Measurements from ENCODE around the gene ASF1A. TPM values are rescaled to one million over a fixed set of nuclear protein-coding genes. Genes with fewer than 3 reads are reported as not detected.

The ASF1A gene
- total and polyA plus RNA-seq, 2 of the 13 experiments (the other 11 are each of a cell fraction or from before 2014, with no cell fraction given): 14.5 to 49.9 TPM

DNA sequence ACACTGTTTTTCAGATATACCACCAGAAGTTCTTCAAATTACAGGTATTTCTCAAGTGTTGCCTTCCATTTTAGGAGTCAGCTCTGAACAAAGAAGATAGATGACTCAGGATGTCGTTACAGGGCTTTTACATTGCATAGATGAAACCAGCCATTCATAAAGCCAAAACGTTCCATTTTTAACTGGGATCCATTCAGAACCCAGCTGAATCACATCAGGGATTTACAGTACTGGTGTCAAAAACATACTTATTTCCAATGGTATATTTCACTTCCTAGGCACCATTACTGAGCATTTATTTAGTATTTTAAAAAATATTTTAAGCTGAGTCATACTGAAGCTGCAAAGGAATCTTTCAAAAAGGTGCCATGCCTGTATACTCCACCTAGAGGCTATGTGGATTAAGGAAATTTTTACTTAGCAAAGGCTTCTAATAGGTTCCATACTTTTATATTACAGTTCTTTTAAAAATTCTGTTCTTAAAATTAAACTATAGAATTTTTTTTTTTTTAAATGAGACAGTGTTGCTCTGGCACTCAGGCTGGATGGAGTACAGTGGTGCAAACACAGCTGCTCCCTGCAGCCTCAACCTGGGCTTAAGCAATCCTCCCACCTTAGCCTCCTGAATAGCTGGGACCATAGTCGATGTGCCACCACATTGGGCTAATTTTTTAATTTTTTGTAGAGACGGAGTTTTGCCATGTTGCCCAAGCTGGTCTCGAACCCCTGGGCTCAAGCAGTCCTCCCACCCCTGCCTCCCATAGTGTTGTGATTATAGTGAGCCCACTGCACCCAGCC lies 2.6 kb downstream of the ASF1A start (continued):
- TF ChIP-seq HOMEZ (CRISPR knock-in tag; IDR thresholded peaks at IDR 0.05; ENCODE audit: low read depth): 0 out of 2 replicates have a peak, but pooled peaks have one; percentile 16
- TF ChIP-seq, protein P1, sequence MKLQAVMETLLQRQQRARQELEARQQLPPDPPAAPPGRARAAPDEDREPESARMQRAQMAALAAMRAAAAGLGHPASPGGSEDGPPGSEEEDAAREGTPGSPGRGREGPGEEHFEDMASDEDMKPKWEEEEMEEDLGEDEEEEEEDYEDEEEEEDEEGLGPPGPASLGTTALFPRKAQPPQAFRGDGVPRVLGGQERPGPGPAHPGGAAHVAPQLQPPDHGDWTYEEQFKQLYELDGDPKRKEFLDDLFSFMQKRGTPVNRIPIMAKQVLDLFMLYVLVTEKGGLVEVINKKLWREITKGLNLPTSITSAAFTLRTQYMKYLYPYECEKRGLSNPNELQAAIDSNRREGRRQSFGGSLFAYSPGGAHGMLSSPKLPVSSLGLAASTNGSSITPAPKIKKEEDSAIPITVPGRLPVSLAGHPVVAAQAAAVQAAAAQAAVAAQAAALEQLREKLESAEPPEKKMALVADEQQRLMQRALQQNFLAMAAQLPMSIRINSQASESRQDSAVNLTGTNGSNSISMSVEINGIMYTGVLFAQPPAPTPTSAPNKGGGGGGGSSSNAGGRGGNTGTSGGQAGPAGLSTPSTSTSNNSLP (IDR thresholded peaks at IDR 0.05; ENCODE audit: low read depth, low read length): peak; percentile 40; the same call in 1 of the 2 replicates
- TF ChIP-seq KMT2B (CRISPR knock-in tag; IDR thresholded peaks at IDR 0.05): peak; percentile 62; the same call in 1 of the 2 replicates
- peak; percentile 89 for TF ChIP-seq ZNF644 (CRISPR knock-in tag; IDR thresholded peaks at IDR 0.05; ENCODE audit: low read depth)
- TF ChIP-seq EP300 (IDR thresholded peaks at IDR 0.05; ENCODE audit: low read depth in 2 of 2, low read length in 2 of 2): peak in 1 of 2 experiments; percentile 34; a peak in 2 of 4 replicates
- no peak for TF ChIP-seq EP300 (CRISPR knock-in tag; IDR thresholded peaks at IDR 0.05; ENCODE audit: borderline replicate concordance)
- 0 out of 2 replicates have a peak, but pooled peaks have one; percentile 24 for TF ChIP-seq TAF1 (CRISPR knock-in tag; IDR thresholded peaks at IDR 0.05)
- peak; percentile 59; the same call in 1 of the 2 replicates for TF ChIP-seq MIER3 (CRISPR knock-in tag; IDR thresholded peaks at IDR 0.05; ENCODE audit: borderline replicate concordance)
- no peak for TF ChIP-seq XBP1 (CRISPR knock-in tag; IDR thresholded peaks at IDR 0.05)
- TF ChIP-seq, protein P2, sequence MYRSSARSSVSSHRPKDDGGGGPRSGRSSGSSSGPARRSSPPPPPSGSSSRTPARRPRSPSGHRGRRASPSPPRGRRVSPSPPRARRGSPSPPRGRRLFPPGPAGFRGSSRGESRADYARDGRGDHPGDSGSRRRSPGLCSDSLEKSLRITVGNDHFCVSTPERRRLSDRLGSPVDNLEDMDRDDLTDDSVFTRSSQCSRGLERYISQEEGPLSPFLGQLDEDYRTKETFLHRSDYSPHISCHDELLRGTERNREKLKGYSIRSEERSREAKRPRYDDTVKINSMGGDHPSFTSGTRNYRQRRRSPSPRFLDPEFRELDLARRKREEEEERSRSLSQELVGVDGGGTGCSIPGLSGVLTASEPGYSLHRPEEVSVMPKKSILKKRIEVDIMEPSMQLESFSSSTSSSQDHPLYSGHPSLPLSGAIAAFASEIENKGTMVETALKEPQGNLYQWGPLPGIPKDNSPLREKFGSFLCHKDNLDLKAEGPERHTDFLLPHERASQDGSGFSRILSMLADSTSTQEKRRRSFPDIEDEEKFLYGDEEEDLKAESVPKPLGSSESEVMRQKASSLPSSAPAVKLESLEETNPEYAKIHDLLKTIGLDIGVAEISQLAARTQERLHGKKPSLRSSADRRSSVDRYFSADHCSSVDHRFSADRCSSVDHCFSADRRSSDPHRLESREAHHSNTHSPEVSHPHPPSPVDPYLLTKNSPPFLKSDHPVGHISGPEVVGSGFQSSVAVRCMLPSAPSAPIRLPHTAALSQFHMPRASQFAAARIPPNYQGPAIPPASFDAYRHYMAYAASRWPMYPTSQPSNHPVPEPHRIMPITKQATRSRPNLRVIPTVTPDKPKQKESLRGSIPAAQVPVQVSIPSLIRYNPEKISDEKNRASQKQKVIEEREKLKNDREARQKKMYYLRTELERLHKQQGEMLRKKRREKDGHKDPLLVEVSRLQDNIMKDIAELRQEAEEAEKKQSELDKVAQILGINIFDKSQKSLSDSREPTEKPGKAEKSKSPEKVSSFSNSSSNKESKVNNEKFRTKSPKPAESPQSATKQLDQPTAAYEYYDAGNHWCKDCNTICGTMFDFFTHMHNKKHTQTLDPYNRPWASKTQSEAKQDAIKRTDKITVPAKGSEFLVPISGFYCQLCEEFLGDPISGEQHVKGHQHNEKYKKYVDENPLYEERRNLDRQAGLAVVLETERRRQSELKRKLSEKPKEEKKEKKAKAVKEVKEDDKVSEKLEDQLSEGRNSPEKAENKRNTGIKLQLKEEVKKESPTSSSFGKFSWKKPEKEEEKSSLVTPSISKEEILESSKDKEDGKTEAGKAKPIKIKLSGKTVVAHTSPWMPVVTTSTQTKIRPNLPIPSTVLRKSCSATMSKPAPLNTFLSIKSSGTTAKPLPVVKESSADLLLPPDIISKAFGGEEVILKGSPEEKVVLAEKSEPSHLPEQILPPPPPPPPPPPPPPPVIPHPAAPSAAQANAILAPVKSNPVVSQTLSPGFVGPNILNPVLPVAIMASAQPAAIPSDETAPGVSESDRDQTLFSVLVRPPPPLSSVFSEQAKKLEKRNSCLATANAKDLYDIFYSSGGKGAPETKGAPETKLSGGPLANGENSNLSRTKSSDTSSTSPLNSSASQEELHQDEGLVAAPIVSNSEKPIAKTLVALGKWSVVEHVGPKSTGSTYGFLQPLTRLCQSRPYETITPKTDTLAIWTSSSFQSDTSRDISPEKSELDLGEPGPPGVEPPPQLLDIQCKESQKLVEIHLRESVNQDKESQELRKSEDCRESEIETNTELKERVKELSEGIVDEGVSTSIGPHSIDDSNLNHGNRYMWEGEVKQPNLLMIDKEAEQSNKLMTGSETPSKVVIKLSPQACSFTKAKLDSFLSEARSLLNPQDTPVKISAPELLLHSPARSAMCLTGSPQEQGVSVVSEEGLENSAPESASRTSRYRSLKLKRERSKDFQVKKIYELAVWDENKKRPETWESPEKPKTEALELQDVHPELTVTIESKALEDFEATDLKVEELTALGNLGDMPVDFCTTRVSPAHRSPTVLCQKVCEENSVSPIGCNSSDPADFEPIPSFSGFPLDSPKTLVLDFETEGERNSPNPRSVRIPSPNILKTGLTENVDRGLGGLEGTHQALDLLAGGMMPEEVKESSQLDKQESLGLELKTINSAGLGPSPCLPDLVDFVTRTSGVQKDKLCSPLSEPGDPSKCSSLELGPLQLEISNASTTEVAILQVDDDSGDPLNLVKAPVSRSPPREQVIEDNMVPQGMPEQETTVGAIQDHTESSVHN (CRISPR knock-in tag; IDR thresholded peaks at IDR 0.05): no peak
- peak; percentile 58 for TF ChIP-seq CEBPG (CRISPR knock-in tag; IDR thresholded peaks at IDR 0.05)
- TF ChIP-seq SOX13 (IDR thresholded peaks at IDR 0.05): no peak
- TF ChIP-seq SOX13 (CRISPR knock-in tag; conservative IDR thresholded peaks at IDR 0.05 in 1 of 2, IDR thresholded peaks at IDR 0.05 in 1 of 2): peak in 1 of 2 experiments; percentile 35; a peak in 1 of 4 replicates
- TF ChIP-seq KMT2A (CRISPR knock-in tag; IDR thresholded peaks at IDR 0.05): peak; percentile 82; the same call in 1 of the 2 replicates
- TF ChIP-seq ZNF501 (CRISPR knock-in tag; IDR thresholded peaks at IDR 0.05): no peak
- TF ChIP-seq SNAPC5 (CRISPR knock-in tag; IDR thresholded peaks at IDR 0.05; ENCODE audit: borderline replicate concordance): no peak
